ENCODE data around the gene TXNL4A. TPM values are rescaled to one million over a fixed set of nuclear protein-coding genes. Genes with fewer than 3 reads are reported as not detected.

Gene TXNL4A
- total RNA-seq, 6 experiments from 2014 or later, result 168 to 187 (median 174) TPM

DNA sequence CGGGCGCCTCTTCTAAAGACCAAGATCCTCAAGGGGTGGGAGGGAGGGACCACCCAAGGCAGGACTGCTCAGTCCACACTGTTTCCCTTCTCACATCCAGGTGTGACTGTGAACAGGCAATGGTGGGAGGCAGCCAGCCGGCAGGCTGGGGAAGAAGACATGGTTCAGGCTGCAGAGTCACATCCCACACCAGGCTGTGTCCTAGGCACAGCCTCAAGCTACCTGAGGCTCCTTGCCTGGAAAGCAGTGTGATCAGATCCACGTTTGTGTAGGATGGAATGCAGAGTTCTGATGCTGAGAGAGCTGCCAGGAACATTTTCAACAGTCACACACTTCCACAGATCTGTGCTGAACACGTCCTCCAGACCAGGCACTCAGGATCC, 53.3 kb downstream of the TXNL4A start:
- no peak for TF ChIP-seq CTCF (IDR thresholded peaks at IDR 0.05)
- H3K9me3 Mint-ChIP-seq, result peaks cover 37% of the 10 kb centered on the region
- H3K27ac Mint-ChIP-seq, result no peak overlapping the region
- H3K27me3 Mint-ChIP-seq (ENCODE audit: insufficient read depth), result peaks cover 5% of the 10 kb centered on the region
- peaks cover 83% of the 10 kb centered on the region for H3K36me3 Mint-ChIP-seq (ENCODE audit: low read depth)
- no peak overlapping the region for H3K4me3 Mint-ChIP-seq
- no peak for DNase-seq
- peaks cover 16% of the 10 kb centered on the region; the same call in 1 of the 2 replicates for H3K4me1 Mint-ChIP-seq (ENCODE audit: low read depth)

DNA sequence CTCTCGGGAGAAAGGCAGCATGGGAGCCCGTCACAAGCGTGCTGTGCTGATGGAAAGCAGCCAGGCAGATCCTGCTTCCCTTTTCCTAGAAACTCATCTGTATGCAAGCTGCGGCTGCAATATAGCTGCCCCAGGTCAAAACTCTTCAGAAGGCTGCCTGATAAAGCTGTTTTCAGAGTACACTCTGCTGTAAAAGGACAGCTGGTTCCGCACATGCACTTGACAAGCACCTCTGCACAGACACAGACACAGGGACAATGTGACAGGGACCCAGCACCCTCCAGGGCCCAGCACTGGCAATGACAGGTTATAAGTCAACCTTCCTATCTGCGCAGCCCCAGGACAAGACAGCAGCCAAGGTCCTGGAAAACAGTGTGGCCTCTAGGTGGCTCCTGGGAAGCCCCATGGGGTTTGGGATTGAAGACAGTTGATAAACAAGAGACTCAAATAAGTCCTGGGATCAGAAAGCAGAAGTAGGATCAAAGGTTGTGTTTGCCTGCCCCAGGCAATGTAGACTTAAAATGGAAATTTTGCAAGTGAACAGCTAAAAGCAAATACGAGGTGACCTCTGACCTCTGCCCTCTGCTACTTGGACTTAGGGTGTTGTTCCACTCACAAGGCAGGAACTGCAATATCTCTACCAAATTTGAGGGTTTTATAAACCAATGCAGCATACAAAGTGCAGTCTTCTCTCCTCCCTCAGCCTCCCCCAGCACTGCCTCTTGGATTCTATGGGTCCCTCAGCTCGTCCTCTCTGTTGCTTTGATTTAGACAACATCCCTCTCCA, 53.9 kb downstream of the TXNL4A start:
- peaks cover 4% of the 10 kb centered on the region for H3K27me3 Mint-ChIP-seq (ENCODE audit: insufficient read depth)
- peaks cover 43% of the 10 kb centered on the region for H3K9me3 Mint-ChIP-seq
- no peak overlapping the region for H3K27ac Mint-ChIP-seq
- H3K4me1 Mint-ChIP-seq (ENCODE audit: low read depth), result peaks cover 16% of the 10 kb centered on the region; the same call in 1 of the 2 replicates
- H3K4me3 Mint-ChIP-seq, result no peak overlapping the region
- H3K36me3 Mint-ChIP-seq (ENCODE audit: low read depth), result peaks cover 83% of the 10 kb centered on the region
- DNase-seq, result no peak
- TF ChIP-seq CTCF (IDR thresholded peaks at IDR 0.05), result no peak

- H3K4me1 Mint-ChIP-seq (ENCODE audit: low read depth), result peaks cover 12% of the 10 kb centered on the region; the same call in 1 of the 2 replicates
- H3K27ac Mint-ChIP-seq, result no peak overlapping the region; the same call in 1 of the 2 replicates
- peaks cover 87% of the 10 kb centered on the region for H3K36me3 Mint-ChIP-seq (ENCODE audit: low read depth)
- TF ChIP-seq CTCF (IDR thresholded peaks at IDR 0.05), result peak; percentile 47; the same call in 1 of the 2 replicates
- H3K4me3 Mint-ChIP-seq, result peak overlapping the region; percentile 15; the same call in 1 of the 2 replicates
- H3K27me3 Mint-ChIP-seq (ENCODE audit: insufficient read depth), result peaks cover 4% of the 10 kb centered on the region
- peak; percentile 80 for DNase-seq
- peaks cover 50% of the 10 kb centered on the region for H3K9me3 Mint-ChIP-seq
Measured at GRCh38 chr18:79933765-79934164, 54.6 kb downstream of the TXNL4A start.

DNA sequence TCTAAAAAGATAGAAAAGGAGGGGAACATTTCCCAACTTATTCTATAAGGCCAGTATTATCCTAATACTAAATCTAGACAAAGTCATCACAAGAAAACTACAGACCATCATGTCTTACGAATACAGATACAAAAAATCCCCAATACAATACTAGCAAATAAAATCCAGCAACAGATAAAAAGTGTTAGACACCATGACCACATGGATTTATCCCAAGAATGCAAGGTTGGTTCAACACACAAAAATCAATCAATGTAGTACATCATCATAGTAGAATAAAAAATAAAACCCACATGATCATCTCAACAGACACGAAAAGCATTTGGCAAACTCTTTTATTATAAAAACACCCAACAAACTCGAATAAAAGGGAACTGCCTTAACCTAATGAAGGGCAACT, 55.5 kb downstream of the TXNL4A start:
- Mint-ChIP-seq H3K9me3 (peaks cover 57% of the 10 kb centered on the region), H3K36me3 (ENCODE audit: low read depth) (peaks cover 96% of the 10 kb centered on the region), H3K4me1 (ENCODE audit: low read depth) (peaks cover 12% of the 10 kb centered on the region; the same call in 1 of the 2 replicates), H3K4me3 (no peak overlapping the region), H3K27ac (no peak overlapping the region), H3K27me3 (ENCODE audit: insufficient read depth) (peaks cover 4% of the 10 kb centered on the region)
- no peak for DNase-seq
- TF ChIP-seq CTCF (IDR thresholded peaks at IDR 0.05), result no peak

DNA sequence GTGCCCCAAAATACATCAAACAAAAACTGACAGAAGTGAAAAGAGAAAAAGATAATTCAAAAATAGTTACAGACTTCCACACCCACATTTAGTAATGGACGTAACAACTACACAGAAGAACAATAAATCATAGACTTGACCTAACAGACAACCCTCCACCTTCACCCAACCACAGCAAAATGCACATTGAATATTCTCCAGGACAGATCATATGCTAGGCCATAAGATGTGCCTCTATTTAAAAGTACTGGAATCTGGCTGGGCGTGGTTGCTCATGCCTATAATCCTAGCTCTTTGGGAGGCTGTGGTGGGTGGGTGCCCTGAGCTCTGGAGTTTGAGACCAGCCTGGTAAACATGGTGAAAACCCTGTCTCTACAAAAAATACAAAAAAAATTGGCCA, 56.9 kb downstream of the TXNL4A start:
- Mint-ChIP-seq H3K27me3 (ENCODE audit: insufficient read depth) (peaks cover 4% of the 10 kb centered on the region), H3K4me1 (ENCODE audit: low read depth) (peaks cover 12% of the 10 kb centered on the region; the same call in 1 of the 2 replicates), H3K9me3 (peaks cover 57% of the 10 kb centered on the region), H3K27ac (no peak overlapping the region), H3K4me3 (no peak overlapping the region), H3K36me3 (ENCODE audit: low read depth) (peaks cover 84% of the 10 kb centered on the region)
- TF ChIP-seq CTCF (IDR thresholded peaks at IDR 0.05), result no peak
- DNase-seq, result no peak

Data from HFFc6 (cell line).